Measurements from ENCODE around the gene GALNTL6. TPM values are rescaled to one million over a fixed set of nuclear protein-coding genes. Genes with fewer than 3 reads are reported as not detected.

GALNTL6 gene
- total and polyA plus RNA-seq, 2 experiments from 2014 or later = 0.38 to 0.40 TPM

GRCh38 chr4:172486531-172486930 lies 673.3 kb downstream of the GALNTL6 start:
- Histone ChIP-seq H3K9me2 (ENCODE audit: insufficient read depth) (peaks cover 6% of the 10 kb centered on the region; the same call in 1 of the 2 replicates), H3K27ac (ENCODE audit: low read depth) (no peak overlapping the region), H3F3A (replicated peaks; ENCODE audit: low read depth) (no peaks in the 10 kb centered on the region), H3K4me1 (ENCODE audit: insufficient read depth) (peaks cover 17% of the 10 kb centered on the region; the same call in 1 of the 2 replicates), H3K27me3 (ENCODE audit: insufficient read depth) (no peaks in the 10 kb centered on the region), H2AFZ (no peak overlapping the region), H4K20me1 (replicated peaks; ENCODE audit: insufficient read depth) (no peaks in the 10 kb centered on the region), H3K4me3 (no peak overlapping the region), H3K36me3 (ENCODE audit: insufficient read depth) (0 out of 2 replicates have a peak, but pooled peaks cover 7% of the 10 kb centered on the region), H3K79me2 (replicated peaks; ENCODE audit: insufficient read depth) (no peaks in the 10 kb centered on the region), H3K4me2 (peak overlapping the region; percentile 45)
- H3K4me1 Mint-ChIP-seq = peaks cover 14% of the 10 kb centered on the region
- DNase-seq (ENCODE audit: low spot score) (no peak), ATAC-seq (no peak)
- TF ChIP-seq CTCF (conservative IDR thresholded peaks at IDR 0.05; ENCODE audit: low read depth in 2 of 2) = no peak
- TF ChIP-seq EZH2phosphoT487 (IDR thresholded peaks at IDR 0.05; ENCODE audit: unreplicated experiment) = no peak
- no peak for TF ChIP-seq POLR2AphosphoS5 (IDR thresholded peaks at IDR 0.05; ENCODE audit: low read depth)
- no peak for TF ChIP-seq ZNF462 (CRISPR knock-in tag; IDR thresholded peaks at IDR 0.05)
- TF ChIP-seq JUNB (IDR thresholded peaks at IDR 0.05; ENCODE audit: unreplicated experiment) = no peak
- no peak for TF ChIP-seq ZNF331 (CRISPR knock-in tag; IDR thresholded peaks at IDR 0.05; ENCODE audit: low read depth)
- no peak for TF ChIP-seq EZH2 (IDR thresholded peaks at IDR 0.05; ENCODE audit: low read depth, unreplicated experiment)
- no peak for TF ChIP-seq STAT1 (IDR thresholded peaks at IDR 0.05; ENCODE audit: unreplicated experiment)
- TF ChIP-seq CREB1 (CRISPR knock-in tag; IDR thresholded peaks at IDR 0.05; ENCODE audit: low read depth) = no peak
- no peak for TF ChIP-seq REST (IDR thresholded peaks at IDR 0.05; ENCODE audit: unreplicated experiment)
- no peak for TF ChIP-seq ETS1 (IDR thresholded peaks at IDR 0.05)
- peak overlapping the region; percentile 79; the same call in 1 of the 2 replicates for H3K27ac Mint-ChIP-seq
- peaks cover 13% of the 10 kb centered on the region; the same call in 2 of the 3 replicates for H3K36me3 Mint-ChIP-seq (ENCODE audit: low read depth)
- H3K9me3 Mint-ChIP-seq = peaks cover 13% of the 10 kb centered on the region
- no peaks in the 10 kb centered on the region for H3K27me3 Mint-ChIP-seq (ENCODE audit: insufficient read depth, low read depth, poor library complexity)
- H3K4me3 Mint-ChIP-seq = no peak overlapping the region
